ENCODE data around the gene FOXN4.

Gene FOXN4

GRCh38 chr12:109246221-109246620 is 62.9 kb downstream of the FOXN4 start:
- Histone ChIP-seq H3K36me3 (no peaks in the 10 kb centered on the region), H3K9me3 (no peaks in the 10 kb centered on the region)
- no peak for TF ChIP-seq CTCF (IDR thresholded peaks at IDR 0.05; ENCODE audit: low read depth, low read length)

GRCh38 chr12:109244073-109244472 is 65.0 kb downstream of the FOXN4 start:
- TF ChIP-seq CTCF (IDR thresholded peaks at IDR 0.05; ENCODE audit: low read depth, low read length), result no peak
- Histone ChIP-seq H3K27me3 (no peaks in the 10 kb centered on the region), H3K4me1 (no peaks in the 10 kb centered on the region), H3K36me3 (no peaks in the 10 kb centered on the region), H3K9me3 (no peaks in the 10 kb centered on the region), H3K4me3 (ENCODE audit: low read depth, low read length) (no peak overlapping the region)
- no peak for DNase-seq

More at GRCh38 chr12:109246221-109246620, 62.9 kb downstream of the FOXN4 start:
- Histone ChIP-seq H3K4me3 (ENCODE audit: low read depth, low read length) (no peak overlapping the region), H3K27me3 (no peaks in the 10 kb centered on the region), H3K4me1 (no peaks in the 10 kb centered on the region)
- DNase-seq, result no peak

GRCh38 chr12:109241936-109242335 is 67.1 kb downstream of the FOXN4 start:
- H3K27me3 ChIP-seq, result no peaks in the 10 kb centered on the region
- H3K4me1 ChIP-seq, result no peaks in the 10 kb centered on the region
- no peak for TF ChIP-seq CTCF (IDR thresholded peaks at IDR 0.05; ENCODE audit: low read depth, low read length)
- no peaks in the 10 kb centered on the region for H3K36me3 ChIP-seq
- no peaks in the 10 kb centered on the region for H3K9me3 ChIP-seq
- H3K4me3 ChIP-seq (ENCODE audit: low read depth, low read length), result no peak overlapping the region
- DNase-seq, result no peak

DNA sequence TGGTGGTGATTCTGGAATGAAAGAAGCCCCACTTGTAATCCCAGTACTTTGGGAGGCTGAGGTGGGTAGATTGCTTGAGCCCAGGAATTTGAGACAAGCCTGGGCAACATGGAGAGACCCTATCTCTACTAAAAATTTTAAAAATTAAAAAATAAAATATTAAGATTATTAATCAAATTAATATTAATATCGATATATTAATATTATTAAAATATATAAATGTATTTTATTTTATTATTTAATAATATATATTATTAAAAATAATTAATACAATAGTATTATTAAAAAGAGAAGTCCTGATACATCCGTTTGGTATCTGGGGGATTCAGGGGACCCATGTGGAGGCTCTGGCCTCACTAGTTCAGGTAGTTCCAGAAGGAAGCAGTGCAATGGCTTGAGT is 68.7 kb downstream of the FOXN4 start:
- Histone ChIP-seq H3K4me1 (no peaks in the 10 kb centered on the region), H3K9me3 (no peaks in the 10 kb centered on the region), H3K27me3 (no peaks in the 10 kb centered on the region), H3K4me3 (ENCODE audit: low read depth, low read length) (no peak overlapping the region), H3K36me3 (no peaks in the 10 kb centered on the region)
- TF ChIP-seq CTCF (IDR thresholded peaks at IDR 0.05; ENCODE audit: low read depth, low read length), result no peak
- no peak for DNase-seq

DNA sequence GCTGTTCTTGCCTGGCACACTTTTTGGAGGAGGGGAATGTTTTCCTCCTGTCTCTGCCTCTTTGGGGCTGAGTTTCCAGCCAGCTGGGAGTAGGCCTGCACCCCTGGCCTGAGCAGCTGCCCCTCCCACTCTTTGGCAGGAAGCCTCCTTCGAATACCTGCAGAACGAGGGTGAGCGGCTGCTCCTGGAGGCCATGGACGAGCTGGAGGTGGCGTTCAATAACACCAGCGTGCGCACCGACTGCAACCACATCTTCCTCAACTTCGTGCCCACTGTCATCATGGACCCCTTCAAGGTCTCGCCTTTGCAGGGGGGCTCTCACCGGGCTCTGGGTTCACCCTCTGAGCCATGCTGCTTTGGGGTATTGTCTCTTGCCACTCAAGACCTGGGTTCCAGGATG is 69.4 kb downstream of the FOXN4 start:
- no peaks in the 10 kb centered on the region for H3K27me3 ChIP-seq
- DNase-seq, result no peak
- H3K9me3 ChIP-seq, result no peaks in the 10 kb centered on the region
- no peaks in the 10 kb centered on the region for H3K36me3 ChIP-seq
- no peak overlapping the region for H3K4me3 ChIP-seq (ENCODE audit: low read depth, low read length)
- no peak for TF ChIP-seq CTCF (IDR thresholded peaks at IDR 0.05; ENCODE audit: low read depth, low read length)
- no peaks in the 10 kb centered on the region for H3K4me1 ChIP-seq

DNA sequence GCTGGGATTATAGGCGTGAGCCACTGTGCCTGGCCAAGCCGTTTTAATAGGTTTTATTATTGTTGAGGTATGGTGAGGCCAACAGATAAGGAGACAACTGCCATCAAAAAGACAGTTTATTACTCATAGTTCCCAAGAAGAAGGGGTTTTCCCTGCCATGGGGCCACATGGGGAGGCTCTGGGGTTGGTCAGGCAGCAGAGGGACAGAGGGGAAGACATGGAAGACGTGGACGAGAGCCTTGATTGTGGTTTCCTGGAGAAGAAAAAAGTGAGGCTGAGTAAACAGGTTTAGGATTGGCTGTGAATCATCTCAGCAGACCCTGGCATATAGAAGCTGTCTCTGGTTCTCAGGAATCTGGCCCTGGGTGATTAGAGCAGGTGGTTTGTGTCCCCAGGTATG is 69.9 kb downstream of the FOXN4 start:
- Histone ChIP-seq H3K36me3 (no peaks in the 10 kb centered on the region), H3K27me3 (no peaks in the 10 kb centered on the region), H3K4me3 (ENCODE audit: low read depth, low read length) (no peak overlapping the region), H3K9me3 (no peaks in the 10 kb centered on the region), H3K4me1 (no peaks in the 10 kb centered on the region)
- DNase-seq, result no peak
- no peak for TF ChIP-seq CTCF (IDR thresholded peaks at IDR 0.05; ENCODE audit: low read depth, low read length)
